Gastroesophageal sphincter (tissue), 4 donors: ENCODE data around the gene ANKRD31. TPM values are rescaled to one million over a fixed set of nuclear protein-coding genes. Genes with fewer than 3 reads are reported as not detected.
A peak's percentile ranks its signal among the peaks of the same experiment; 100 is the strongest.

Source experiments
- ATAC-seq: fragments of 150-250 bp; one replicate; pipeline ENCODE4 v1.9.1; 2016; ENCODE audit warnings: mild to moderate bottlenecking, moderate library complexity
- H3K27ac ChIP-seq, 4 donors: fragments of 200-600 bp; sonication (generic) in 3 of 4; 1 replicate in 3 of 4; 2 replicates in 1 of 4; pipeline ENCODE4 v1.5.1; 2016 to 2019
- H3K27me3 ChIP-seq: fragments of 200-600 bp; sonication (generic); one replicate; pipeline ENCODE4 v1.5.1; 2019
- H3K36me3 ChIP-seq, 2 donors: fragments of 200-600 bp; sonication (generic); one replicate each; pipeline ENCODE4 v1.5.1; 2019; ENCODE audit warnings: control low read depth in 1 of 2
- H3K4me1 ChIP-seq, 3 donors: fragments of 200-600 bp; sonication (generic); 1 replicate in 2 of 3; 2 replicates in 1 of 3; pipeline ENCODE4 v1.5.1; 2016 to 2019; ENCODE audit warnings: control low read depth in 2 of 3
- H3K4me3 ChIP-seq, 2 donors: fragments of 200-600 bp; sonication (generic); one replicate each; pipeline ENCODE4 v1.5.1; 2019; ENCODE audit warnings: mild to moderate bottlenecking in 1 of 2, moderate library complexity in 1 of 2
- H3K9me3 ChIP-seq, 3 donors: fragments of 200-600 bp; sonication (generic); one replicate each; pipeline ENCODE4 v1.5.1; 2017 to 2019; ENCODE audit warnings: control low read depth in 2 of 3
- CTCF ChIP-seq, 4 experiments: fragments of 200-600 bp in 2 of 4; fragments of 450-650 bp in 2 of 4; sonication (generic) in 1 of 4; IDR thresholded peaks; one replicate each; pipeline ENCODE4 v1.5.1; 2017 to 2019; ENCODE audit warnings: antibody characterized with exemption in 4 of 4, mild to moderate bottlenecking in 2 of 4, moderate library complexity in 2 of 4
- EP300 ChIP-seq: sonication (generic); formaldehyde crosslinking; IDR thresholded peaks from one replicate; pipeline ENCODE4 v1.6.1; 2017; ENCODE audit warnings: antibody characterized with exemption, mild to moderate bottlenecking
- POLR2A ChIP-seq, 2 donors: fragments of 450-650 bp; IDR thresholded peaks; one replicate each; pipeline ENCODE4 v1.6.1; 2017; ENCODE audit warnings: antibody characterized with exemption in 2 of 2, mild to moderate bottlenecking in 2 of 2, moderate library complexity in 1 of 2
- POLR2AphosphoS5 ChIP-seq: sonication (generic); formaldehyde crosslinking; IDR thresholded peaks from one replicate; pipeline ENCODE4 v1.6.1; 2017; ENCODE audit warnings: antibody characterized with exemption
- WGBS, 2 donors: methylation state at CpG; one replicate each; pipeline ENCODE4 v1.1.5; 2018; ENCODE audit warnings: low coverage in 1 of 2; 5-methylcytosine and 5-hydroxymethylcytosine counted together
- total RNA-seq, 4 donors: library from RNA; depleted of rRNA; stranded (reverse); fragments of >200 nt; gene quantifications; one replicate each; pipeline ENCODE4 v1.1.0, GENCODE V29; 2016

The ANKRD31 gene
- total RNA-seq, 4 donors from 2014 or later, result 0.16 to 0.27 (median 0.23) TPM; not detected in 1

GRCh38 chr5:75054134-75054930, 182.3 kb downstream of the ANKRD31 start:
- peak overlapping the region; percentile 56 to 92 for H3K4me3 ChIP-seq
- peaks cover 0 to 51% (median 11%) of the 10 kb centered on the region in 3 donors for H3K4me1 ChIP-seq
- no peak for ATAC-seq
- TF ChIP-seq POLR2A (IDR thresholded peaks at IDR 0.05) (no peak), EP300 (no peak), POLR2AphosphoS5 (no peak), CTCF (IDR thresholded peaks at IDR 0.05) (no peak)
- peak overlapping the region; percentile 81 to 97 (median 96) for H3K27ac ChIP-seq
- H3K27me3 ChIP-seq, result no peaks in the 10 kb centered on the region
- H3K36me3 ChIP-seq, result no peaks in the 10 kb centered on the region
- no peaks in the 10 kb centered on the region for H3K9me3 ChIP-seq
- WGBS, 2 donors, result 21 to 25% methylated on average over 7 to 20 of the region's 28 CpGs

GRCh38 chr5:75053304-75054133, 183.2 kb downstream of the ANKRD31 start:
- peak; percentile 60 for ATAC-seq
- H3K27ac ChIP-seq, result peak overlapping the region; percentile 81 to 97 (median 96)

GRCh38 chr5:75053054-75053303, 183.7 kb downstream of the ANKRD31 start:
- H3K4me1 ChIP-seq, result peaks cover 0 to 65% (median 11%) of the 10 kb centered on the region in 3 donors
- no CpG with 5 or more reads among the region's 40 CpGs for WGBS, 2 donors
- peak overlapping the region; percentile 56 to 92 for H3K4me3 ChIP-seq
- no peak for ATAC-seq
- H3K27me3 ChIP-seq, result no peaks in the 10 kb centered on the region
- no peaks in the 10 kb centered on the region for H3K36me3 ChIP-seq
- no peak for TF ChIP-seq CTCF (IDR thresholded peaks at IDR 0.05)
- no peak for TF ChIP-seq EP300
- TF ChIP-seq POLR2AphosphoS5, result no peak
- no peaks in the 10 kb centered on the region for H3K9me3 ChIP-seq
- peak overlapping the region; percentile 81 to 97 (median 96) for H3K27ac ChIP-seq

More at GRCh38 chr5:75053304-75054133, 183.2 kb downstream of the ANKRD31 start:
- Histone ChIP-seq H3K36me3 (no peaks in the 10 kb centered on the region), H3K27me3 (no peaks in the 10 kb centered on the region), H3K4me1 (peaks cover 0 to 59% (median 11%) of the 10 kb centered on the region in 3 donors), H3K9me3 (no peaks in the 10 kb centered on the region), H3K4me3 (peak overlapping the region; percentile 56 to 92)
- peak in 3 of 4 experiments; percentile 4 to 41 (median 21) for TF ChIP-seq CTCF (IDR thresholded peaks at IDR 0.05)
- TF ChIP-seq POLR2A (IDR thresholded peaks at IDR 0.05), result peak; percentile 56 to 59
- TF ChIP-seq EP300, result no peak
- peak; percentile 70 for TF ChIP-seq POLR2AphosphoS5
- 0 to 1% methylated on average over 3 to 18 of the region's 95 CpGs for WGBS, 2 donors

GRCh38 chr5:75052192-75053053, 184.3 kb downstream of the ANKRD31 start, which contains the start of gene GCNT4:
GCNT4 (minus strand) TSS chr5:75052558; CDS start chr5:75030037, 22,521 bp downstream.
- no peaks in the 10 kb centered on the region for H3K9me3 ChIP-seq
- H3K4me1 ChIP-seq, result peaks cover 0 to 69% (median 11%) of the 10 kb centered on the region in 3 donors
- peak within 1 kb of the TSS; percentile 81 to 97 (median 96) for H3K27ac ChIP-seq
- ATAC-seq, result peak; percentile 59
- H3K4me3 ChIP-seq, result peak within 1 kb of the TSS; percentile 56 to 92
- no peaks in the 10 kb centered on the region for H3K36me3 ChIP-seq
- H3K27me3 ChIP-seq, result no peaks in the 10 kb centered on the region
- WGBS, 2 donors, result 0% methylated on average over 14 of the region's 74 CpGs; no CpG with 5 or more reads in 1 of the 2 donors
- TF ChIP-seq CTCF (IDR thresholded peaks at IDR 0.05) (no peak), POLR2AphosphoS5 (no peak), EP300 (no peak), POLR2A (IDR thresholded peaks at IDR 0.05) (peak; percentile 21 to 28)
